IMR-90 (cell line): ENCODE results near the gene FBLN1. TPM values are rescaled to one million over a fixed set of nuclear protein-coding genes. Genes with fewer than 3 reads are reported as not detected.

Experiments
- ATAC-seq: fragments of 200-7000 bp; cut with Tn5 transposase; 2 replicates; pipeline ENCODE4 v1.9.1; 2020; ENCODE audit warnings: low read depth, mild to moderate bottlenecking, moderate library complexity
- BruUV-seq: library from RNA; stranded (reverse); fragments of 400-500 nt; replicated peaks from 2 replicates; lab custom pipeline; 2021; lab: Mats Ljungman, UMichigan
- CTCF ChIA-PET: fragments of 300-600 bp; formaldehyde crosslinking; extraction: SDS; loops from one replicate; lab custom pipeline; 2021; ENCODE audit warnings: antibody characterized with exemption; lab: Yijun Ruan, JAX
- POLR2A ChIA-PET: fragments of 300-600 bp; sonication (Branson Sonifier 250); formaldehyde crosslinking; loops from one replicate; lab custom pipeline; 2022; ENCODE audit warnings: antibody characterized with exemption; ENCODE audit not compliant: unreplicated experiment; lab: Charles Lee
- DNase-seq: peaks from one replicate; pipeline ENCODE4 v3.0.0; 2013
- H2AFZ ChIP-seq: replicated peaks from 2 replicates; pipeline ENCODE3; 2013; ENCODE audit warnings: low read length, mild to moderate bottlenecking; ENCODE audit not compliant: poor library complexity
- H2AK5ac ChIP-seq: 2 replicates; pipeline ENCODE4 v1.6.1; 2013; ENCODE audit warnings: low read depth, low read length, inconsistent platforms
- H2AK9ac ChIP-seq: replicated peaks from 2 replicates; pipeline ENCODE3; 2013; ENCODE audit warnings: mild to moderate bottlenecking, low read depth, low read length, moderate library complexity; ENCODE audit not compliant: poor library complexity
- H2BK120ac ChIP-seq: 2 replicates; pipeline ENCODE4 v1.6.1; 2013; ENCODE audit warnings: low read depth, low read length, inconsistent platforms
- H2BK15ac ChIP-seq: 3 replicates; pipeline ENCODE4 v1.6.1; 2013; ENCODE audit warnings: low read depth, low read length, inconsistent platforms
- H2BK20ac ChIP-seq: 2 replicates; pipeline ENCODE4 v1.6.1; 2013; ENCODE audit warnings: low read depth, mild to moderate bottlenecking, inconsistent platforms, low read length, moderate library complexity
- H2BK5ac ChIP-seq: 2 replicates; pipeline ENCODE4 v1.6.1; 2013; ENCODE audit warnings: mild to moderate bottlenecking, low read depth, low read length, inconsistent platforms; ENCODE audit not compliant: poor library complexity, severe bottlenecking
- H3K14ac ChIP-seq: replicated peaks from 2 replicates; pipeline ENCODE4 v1.6.1; 2013; ENCODE audit warnings: low read depth, low read length, inconsistent platforms
- H3K18ac ChIP-seq: 2 replicates; pipeline ENCODE4 v1.6.1; 2013; ENCODE audit warnings: low read depth, low read length, control low read depth
- H3K23ac ChIP-seq: 2 replicates; pipeline ENCODE4 v1.6.1; 2013; ENCODE audit warnings: low read depth, low read length, inconsistent platforms
- H3K27ac ChIP-seq: 2 replicates; pipeline ENCODE4 v1.5.1; 2013; ENCODE audit warnings: mild to moderate bottlenecking, control low read depth, low read length; ENCODE audit not compliant: insufficient read depth
- H3K27me3 ChIP-seq: 2 replicates; pipeline ENCODE4 v1.6.1; 2013; ENCODE audit warnings: low read length; ENCODE audit not compliant: control insufficient read depth, insufficient read depth
- H3K36me3 ChIP-seq: 2 replicates; pipeline ENCODE4 v1.6.1; 2013; ENCODE audit warnings: low read length, mixed read lengths; ENCODE audit not compliant: control insufficient read depth, insufficient read depth
- H3K4ac ChIP-seq: 2 replicates; pipeline ENCODE4 v1.6.1; 2013; ENCODE audit warnings: low read depth, low read length, inconsistent platforms
- H3K4me1 ChIP-seq: 2 replicates; pipeline ENCODE4 v1.6.1; 2013; ENCODE audit warnings: low read length, mixed read lengths; ENCODE audit not compliant: control insufficient read depth, insufficient read depth
- H3K4me2 ChIP-seq: 2 replicates; pipeline ENCODE4 v1.6.1; 2013; ENCODE audit warnings: low read depth, mild to moderate bottlenecking, control low read depth, low read length, moderate library complexity
- H3K4me3 ChIP-seq: 2 replicates; pipeline ENCODE4 v1.5.1; 2013; ENCODE audit warnings: low read depth, mild to moderate bottlenecking, control low read depth, low read length, moderate library complexity; ENCODE audit not compliant: insufficient read depth
- H3K56ac ChIP-seq: 2 replicates; pipeline ENCODE4 v1.6.1; 2013; ENCODE audit warnings: low read length, inconsistent platforms; ENCODE audit not compliant: insufficient read depth; ENCODE audit errors: extremely low read depth
- H3K79me1 ChIP-seq, 2 experiments: 2 replicates each; pipeline ENCODE4 v1.6.1; 2013; ENCODE audit warnings: low read length in 2 of 2, inconsistent platforms in 1 of 2, low read depth in 1 of 2
- H3K9ac ChIP-seq: 2 replicates; pipeline ENCODE4 v1.6.1; 2013; ENCODE audit warnings: low read depth, low read length, control low read depth
- H3K9me1 ChIP-seq: 2 replicates; pipeline ENCODE4 v1.6.1; 2013; ENCODE audit warnings: low read length, inconsistent platforms; ENCODE audit not compliant: insufficient read depth
- H3K9me3 ChIP-seq: 2 replicates; pipeline ENCODE4 v1.6.1; 2013; ENCODE audit warnings: low read length; ENCODE audit not compliant: control insufficient read depth, insufficient read depth
- H4K20me1 ChIP-seq: 2 replicates; pipeline ENCODE4 v1.6.1; 2013; ENCODE audit warnings: low read length, inconsistent platforms; ENCODE audit not compliant: insufficient read depth
- H4K5ac ChIP-seq: 2 replicates; pipeline ENCODE4 v1.6.1; 2013; ENCODE audit warnings: mild to moderate bottlenecking, low read depth, low read length, control low read depth
- H4K8ac ChIP-seq, 2 experiments: 2 replicates each; pipeline ENCODE4 v1.6.1; 2013; ENCODE audit warnings: low read depth in 2 of 2, low read length in 2 of 2, control low read depth in 1 of 2, inconsistent platforms in 1 of 2
- H4K91ac ChIP-seq: 2 replicates; pipeline ENCODE4 v1.6.1; 2013; ENCODE audit warnings: low read depth, low read length, inconsistent platforms; ENCODE audit not compliant: insufficient read depth
- BHLHE40 ChIP-seq: fragments of 150-350 bp; IDR thresholded peaks from 2 replicates; pipeline ENCODE4 v1.6.1; 2016; ENCODE audit warnings: mild to moderate bottlenecking, low read depth, low read length
- CEBPB ChIP-seq: IDR thresholded peaks from 2 replicates; pipeline ENCODE4 v1.6.1; 2012; ENCODE audit warnings: low read depth, low read length, improper control_type of control experiment
- CHD1 ChIP-seq: IDR thresholded peaks from 2 replicates; pipeline ENCODE4 v1.6.1; 2012; ENCODE audit warnings: low read depth, low read length, improper control_type of control experiment
- ELK1 ChIP-seq: fragments of 150-350 bp; IDR thresholded peaks from 2 replicates; pipeline ENCODE4 v1.6.1; 2016; ENCODE audit warnings: low read depth, mild to moderate bottlenecking, low read length, moderate library complexity, borderline replicate concordance
- FOS ChIP-seq: fragments of 150-350 bp; IDR thresholded peaks from 2 replicates; pipeline ENCODE4 v1.6.1; 2016; ENCODE audit warnings: low read depth, low read length
- MAFK ChIP-seq: IDR thresholded peaks from 2 replicates; pipeline ENCODE4 v1.6.1; 2012; ENCODE audit warnings: low read depth, low read length, improper control_type of control experiment
- MAZ ChIP-seq: IDR thresholded peaks from 2 replicates; pipeline ENCODE4 v1.6.1; 2012; ENCODE audit warnings: low read depth, mild to moderate bottlenecking, low read length, improper control_type of control experiment, moderate library complexity, borderline replicate concordance
- MXI1 ChIP-seq: IDR thresholded peaks from 2 replicates; pipeline ENCODE4 v1.6.1; 2012; ENCODE audit warnings: low read depth, mild to moderate bottlenecking, low read length, moderate library complexity, borderline replicate concordance
- NFE2L2 ChIP-seq: fragments of 150-350 bp; IDR thresholded peaks from 2 replicates; pipeline ENCODE4 v1.6.1; 2016; ENCODE audit warnings: low read depth, mild to moderate bottlenecking, low read length
- POLR2A ChIP-seq: IDR thresholded peaks from 2 replicates; pipeline ENCODE4 v1.6.1; 2012; ENCODE audit warnings: mild to moderate bottlenecking, low read depth, low read length
- RAD21 ChIP-seq: IDR thresholded peaks from 2 replicates; pipeline ENCODE4 v1.6.1; 2012; ENCODE audit warnings: low read length, improper control_type of control experiment
- RCOR1 ChIP-seq: IDR thresholded peaks from 2 replicates; pipeline ENCODE4 v1.6.1; 2012; ENCODE audit warnings: mild to moderate bottlenecking, low read length, improper control_type of control experiment; ENCODE audit not compliant: insufficient replicate concordance
- RFX5 ChIP-seq: IDR thresholded peaks from 2 replicates; pipeline ENCODE4 v1.8.0; 2012; ENCODE audit warnings: low read depth, mild to moderate bottlenecking, low read length, moderate library complexity
- SMC3 ChIP-seq: fragments of 150-350 bp; IDR thresholded peaks from 2 replicates; pipeline ENCODE4 v1.6.1; 2016; ENCODE audit warnings: low read depth, mild to moderate bottlenecking, antibody characterized with exemption, low read length, moderate library complexity
- WGBS, 2 experiments: methylation state at CpG; one replicate each; pipeline versions ENCODE4 v1.1.5 to v1.1.7; 2013; ENCODE audit warnings: missing lambda C conversion rate in 2 of 2; ENCODE audit not compliant: insufficient read length in 1 of 2; ENCODE audit errors: extremely low coverage in 2 of 2; 5-methylcytosine and 5-hydroxymethylcytosine counted together
- dilution Hi-C: fragments of 300-500 bp; cut with HindIII; formaldehyde crosslinking; loops from one replicate; pipeline ENCODE4 v1.14.3; 2018; ENCODE audit warnings: low sequenced_read_pairs; ENCODE audit not compliant: unreplicated experiment
- in situ Hi-C: fragments of 300-500 bp; cut with MboI; formaldehyde crosslinking; loops from 3 replicates; pipeline ENCODE4 v1.14.3; 2019; ENCODE audit warnings: low sequenced_read_pairs, inconsistent platforms, mixed read lengths
- intact Hi-C: fragments of 100-400 bp; cut with micrococcal nuclease; formaldehyde crosslinking; loops from 2 replicates; pipeline ENCODE4 v1.10.0; 2022
- polyA plus RNA-seq, 3 experiments: library from polyadenylated mRNA; depleted of rRNA; stranded (reverse); fragments of >200 nt; gene quantifications; 2 replicates each; pipeline ENCODE4 v1.2.3, GENCODE V29; 2012; ENCODE audit warnings: low replicate concordance in 1 of 3
- total RNA-seq: library from RNA; depleted of rRNA; stranded (reverse); fragments of >200 nt; gene quantifications from 2 replicates; pipeline ENCODE4 v1.2.3, GENCODE V29; 2012
- TF ChIP-seq, protein P1 (sequence below): fragments of 150-350 bp; IDR thresholded peaks from 2 replicates; pipeline ENCODE4 v1.6.1; 2017; ENCODE audit warnings: mild to moderate bottlenecking, antibody characterized with exemption, low read length, low read depth
- TF ChIP-seq, protein P2 (sequence below): conservative IDR thresholded peaks from 2 replicates; pipeline ENCODE4 v1.5.1; 2012; ENCODE audit warnings: mild to moderate bottlenecking, low read depth, low read length, improper control_type of control experiment

The FBLN1 gene
- total and polyA plus RNA-seq, 2 of the 4 experiments (the other 2 are of a cell fraction): 11.3 to 87.9 TPM

DNA sequence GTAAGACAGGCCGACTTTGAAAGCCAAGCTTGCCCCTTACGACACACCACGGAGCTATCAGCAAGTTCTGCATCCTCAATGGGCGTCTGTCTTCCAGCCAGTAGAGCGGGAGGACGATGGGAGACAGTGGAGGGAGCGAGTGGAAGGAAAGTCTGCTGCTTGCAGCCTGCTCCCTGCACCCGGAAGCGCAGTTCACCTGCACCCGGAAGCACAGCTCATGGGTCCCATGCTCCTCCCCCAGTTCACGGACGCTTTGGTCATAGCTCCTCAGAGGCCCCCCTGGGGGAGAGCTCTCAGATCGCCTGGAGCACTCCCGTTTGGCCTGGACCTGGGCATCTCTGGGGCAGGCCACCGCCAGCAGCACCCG is 51.3 kb downstream of the FBLN1 start:
- no peak for TF ChIP-seq NFE2L2
- no peak for TF ChIP-seq RFX5
- TF ChIP-seq ELK1: no peak
- no peak for TF ChIP-seq MXI1
- TF ChIP-seq MAFK: no peak
- no peak for TF ChIP-seq SMC3
- no peak for TF ChIP-seq RAD21
- TF ChIP-seq POLR2A: no peak
- TF ChIP-seq, protein P1, sequence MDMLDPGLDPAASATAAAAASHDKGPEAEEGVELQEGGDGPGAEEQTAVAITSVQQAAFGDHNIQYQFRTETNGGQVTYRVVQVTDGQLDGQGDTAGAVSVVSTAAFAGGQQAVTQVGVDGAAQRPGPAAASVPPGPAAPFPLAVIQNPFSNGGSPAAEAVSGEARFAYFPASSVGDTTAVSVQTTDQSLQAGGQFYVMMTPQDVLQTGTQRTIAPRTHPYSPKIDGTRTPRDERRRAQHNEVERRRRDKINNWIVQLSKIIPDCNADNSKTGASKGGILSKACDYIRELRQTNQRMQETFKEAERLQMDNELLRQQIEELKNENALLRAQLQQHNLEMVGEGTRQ: no peak
- no peak for TF ChIP-seq MAZ
- TF ChIP-seq CEBPB: no peak
- TF ChIP-seq RCOR1: no peak
- no peak for TF ChIP-seq BHLHE40
- TF ChIP-seq, protein P2, sequence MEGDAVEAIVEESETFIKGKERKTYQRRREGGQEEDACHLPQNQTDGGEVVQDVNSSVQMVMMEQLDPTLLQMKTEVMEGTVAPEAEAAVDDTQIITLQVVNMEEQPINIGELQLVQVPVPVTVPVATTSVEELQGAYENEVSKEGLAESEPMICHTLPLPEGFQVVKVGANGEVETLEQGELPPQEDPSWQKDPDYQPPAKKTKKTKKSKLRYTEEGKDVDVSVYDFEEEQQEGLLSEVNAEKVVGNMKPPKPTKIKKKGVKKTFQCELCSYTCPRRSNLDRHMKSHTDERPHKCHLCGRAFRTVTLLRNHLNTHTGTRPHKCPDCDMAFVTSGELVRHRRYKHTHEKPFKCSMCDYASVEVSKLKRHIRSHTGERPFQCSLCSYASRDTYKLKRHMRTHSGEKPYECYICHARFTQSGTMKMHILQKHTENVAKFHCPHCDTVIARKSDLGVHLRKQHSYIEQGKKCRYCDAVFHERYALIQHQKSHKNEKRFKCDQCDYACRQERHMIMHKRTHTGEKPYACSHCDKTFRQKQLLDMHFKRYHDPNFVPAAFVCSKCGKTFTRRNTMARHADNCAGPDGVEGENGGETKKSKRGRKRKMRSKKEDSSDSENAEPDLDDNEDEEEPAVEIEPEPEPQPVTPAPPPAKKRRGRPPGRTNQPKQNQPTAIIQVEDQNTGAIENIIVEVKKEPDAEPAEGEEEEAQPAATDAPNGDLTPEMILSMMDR: no peak
- TF ChIP-seq FOS: no peak
- TF ChIP-seq CHD1: no peak
- H3K4ac ChIP-seq: peak overlapping the region; percentile 82
- H2AK9ac ChIP-seq: peak overlapping the region; percentile 5
- no peak overlapping the region for H3K4me2 ChIP-seq
- H3K18ac ChIP-seq: no peak overlapping the region; the same call in 1 of the 2 replicates
- H2AK5ac ChIP-seq: peak overlapping the region; percentile 92
- no peak overlapping the region for H3K56ac ChIP-seq
- H3K9me1 ChIP-seq: peaks cover 16% of the 10 kb centered on the region
- H2BK5ac ChIP-seq: peak overlapping the region; percentile 6
- peak overlapping the region; percentile 82 for H4K91ac ChIP-seq
- ATAC-seq: no peak
- ChIA-PET CTCF (interaction anchor here (0.7 to 1.5 kb wide), 4 partner anchors 15 to 112 kb away, joined by 3 to 8 read pairs (median 4); no protein-coding TSS in a partner anchor), POLR2A (no interaction called here)
- H4K20me1 ChIP-seq: peaks cover 7% of the 10 kb centered on the region
- H3K79me1 ChIP-seq: peaks cover 0 to 26% of the 10 kb centered on the region in 2 experiments; a peak in 2 of 4 replicates
- peaks cover 36% of the 10 kb centered on the region for H3K4me1 ChIP-seq
- H2BK20ac ChIP-seq: peak overlapping the region; percentile 36
- H4K8ac ChIP-seq: peak overlapping the region in 1 of 2 experiments; percentile 61; a peak in 1 of 4 replicates
- peak overlapping the region; percentile 80 for H2BK120ac ChIP-seq
- H3K27ac ChIP-seq: peak overlapping the region; percentile 82; the same call in 1 of the 2 replicates
- in situ Hi-C loops (loop anchor here (5.0 to 25.0 kb wide), 3 partner anchors 102 to 567 kb away; no protein-coding TSS in a partner anchor), dilution Hi-C loops (no loop called here), intact Hi-C loops (loop anchor here (10.0 kb wide), 1 partner anchor 449 kb away; no protein-coding TSS in a partner anchor)
- no peaks in the 10 kb centered on the region; the same call in 1 of the 2 replicates for H3K9me3 ChIP-seq
- 61% methylated on average over 5 of the region's 16 CpGs; no CpG with 5 or more reads in 1 of the 2 experiments for WGBS, 2 experiments
- peak overlapping the region; percentile 74 for H2AFZ ChIP-seq
- H3K9ac ChIP-seq: no peak overlapping the region
- H3K23ac ChIP-seq: peak overlapping the region; percentile 26; the same call in 1 of the 2 replicates
- BruUV-seq: no TSS peak
- H3K27me3 ChIP-seq: no peaks in the 10 kb centered on the region
- peaks cover 49% of the 10 kb centered on the region for H3K36me3 ChIP-seq
- DNase-seq: no peak
- H4K5ac ChIP-seq: no peak overlapping the region
- H2BK15ac ChIP-seq: peak overlapping the region; percentile 31; the same call in 1 of the 3 replicates
- H3K4me3 ChIP-seq: no peak overlapping the region
- H3K14ac ChIP-seq: peak overlapping the region; percentile 59; the same call in 1 of the 2 replicates
